GM19438 (cell line): ENCODE data around the gene LRP1.
A peak's percentile ranks its signal among the peaks of the same experiment; 100 is the strongest.

Experiments used
- ATAC-seq: cut with Tn5 transposase; IDR thresholded peaks from one replicate; pipeline ENCODE4 v1.9.1; 2021; ENCODE audit warnings: low read depth; ENCODE audit not compliant: unreplicated experiment

LRP1 gene

DNA sequence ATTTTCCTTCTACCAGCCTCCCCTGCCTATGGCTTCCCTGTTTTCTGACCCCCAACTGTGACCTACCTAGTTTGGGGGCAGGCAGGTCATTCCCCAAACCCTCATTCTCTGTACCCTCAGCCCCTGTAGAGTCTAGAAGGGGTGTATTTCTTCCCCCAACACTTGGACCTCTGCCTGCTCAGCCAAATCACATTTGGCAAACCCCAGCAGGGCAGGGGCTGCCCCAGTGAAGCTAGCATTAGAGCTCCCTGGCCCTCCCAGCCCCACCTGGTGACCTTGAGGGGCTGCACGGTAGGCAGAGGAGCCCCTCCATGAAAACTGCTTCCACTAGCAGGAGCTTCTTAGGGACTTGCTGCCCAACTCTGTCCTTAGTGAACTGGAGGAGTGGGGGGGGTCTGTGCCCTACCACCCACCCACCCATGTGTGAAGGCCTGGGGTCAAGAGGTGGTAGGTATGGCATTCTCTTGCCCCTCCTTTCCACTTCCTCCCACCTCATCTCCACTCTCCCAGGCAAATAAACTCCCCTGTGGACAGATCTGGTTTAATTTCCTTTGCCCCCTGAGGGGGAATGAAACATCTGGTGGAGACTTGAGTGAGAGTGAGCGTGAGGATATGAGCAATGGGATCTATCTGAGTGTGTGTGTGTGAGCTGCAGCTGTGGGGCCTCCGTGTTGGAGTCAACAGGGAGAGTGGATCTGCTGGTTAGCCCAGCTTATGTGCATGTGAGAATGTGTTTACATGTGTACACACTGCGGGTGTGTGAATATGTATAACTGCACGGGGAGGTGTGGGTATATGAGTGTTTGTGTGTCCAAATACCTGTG, 90.0 kb downstream of the LRP1 start:
- ATAC-seq: no peak

DNA sequence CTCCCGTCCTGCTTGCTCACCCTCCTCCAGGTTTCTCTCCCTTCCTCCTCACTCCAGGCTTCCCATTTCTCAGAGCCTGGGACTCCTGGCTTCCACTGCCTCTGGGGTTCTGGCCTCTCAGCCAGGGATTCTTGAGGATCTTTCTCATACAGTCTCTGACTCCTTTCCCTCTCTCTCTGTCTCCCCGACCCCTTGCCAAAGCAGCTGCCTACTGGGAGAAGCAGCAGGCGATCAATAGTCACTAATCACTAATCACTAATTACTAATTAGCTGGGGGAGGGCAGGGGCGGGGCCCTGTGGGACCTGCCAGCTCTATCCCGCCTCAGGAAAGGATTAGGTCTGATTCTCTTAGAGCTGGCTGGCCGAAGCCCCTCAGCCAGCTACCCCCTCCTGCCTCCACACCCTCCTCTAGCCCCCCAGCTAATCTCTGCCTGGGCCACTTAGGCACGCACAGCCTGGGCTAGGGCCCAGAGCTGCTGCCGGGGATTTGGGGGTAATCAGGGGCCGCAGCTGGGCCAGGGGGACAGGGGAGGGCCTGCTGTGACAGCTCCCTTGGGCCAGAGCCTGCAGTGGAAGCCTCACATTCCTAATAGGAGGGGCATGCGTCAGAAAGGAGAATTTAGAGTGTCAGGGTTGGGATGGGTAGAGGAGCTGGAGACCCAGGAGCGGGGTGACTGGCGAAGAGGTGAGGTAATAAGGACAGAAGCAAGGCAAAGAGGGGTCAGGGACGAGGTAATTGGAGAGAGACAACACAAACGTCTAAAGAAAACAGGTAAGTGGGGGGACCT, 91.1 kb downstream of the LRP1 start:
- no peak for ATAC-seq

DNA sequence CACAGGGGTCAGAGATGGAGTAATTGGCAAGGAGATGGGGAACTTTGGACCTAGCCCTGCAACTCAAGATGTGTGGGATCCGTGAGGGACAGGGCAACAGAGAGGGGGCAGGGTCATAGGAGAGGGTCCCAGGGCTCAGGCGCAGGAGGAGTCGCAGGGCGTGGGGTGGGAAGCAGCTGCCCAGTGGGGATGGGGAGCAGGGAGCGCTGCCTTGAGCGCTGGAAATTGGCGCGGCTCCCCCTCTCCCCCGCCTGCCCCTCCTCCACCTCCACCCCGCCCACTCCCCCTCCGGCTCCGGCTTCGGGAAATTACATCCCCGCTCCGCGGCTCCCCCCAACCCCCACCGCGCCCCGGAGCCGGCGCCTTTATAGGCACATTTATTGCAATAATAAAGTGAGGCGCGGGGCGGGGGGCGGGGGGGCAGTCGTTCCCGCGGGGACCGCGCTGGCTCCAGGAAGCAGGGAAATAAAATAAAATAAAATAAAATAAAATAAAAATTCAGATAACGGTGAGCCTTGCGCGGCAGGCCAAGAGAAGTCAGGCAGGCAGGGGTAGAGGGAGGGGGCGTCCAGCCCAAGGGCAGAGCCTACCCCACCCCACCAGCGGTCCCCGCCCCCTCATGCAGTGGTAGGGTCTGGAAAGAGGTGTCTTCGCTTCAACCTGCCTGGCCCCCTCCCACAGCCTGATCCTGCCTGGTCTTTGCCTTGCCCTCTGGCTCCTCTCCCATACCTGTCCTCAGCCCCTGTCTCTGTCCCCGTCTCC, 91.9 kb downstream of the LRP1 start:
- ATAC-seq: no peak

DNA sequence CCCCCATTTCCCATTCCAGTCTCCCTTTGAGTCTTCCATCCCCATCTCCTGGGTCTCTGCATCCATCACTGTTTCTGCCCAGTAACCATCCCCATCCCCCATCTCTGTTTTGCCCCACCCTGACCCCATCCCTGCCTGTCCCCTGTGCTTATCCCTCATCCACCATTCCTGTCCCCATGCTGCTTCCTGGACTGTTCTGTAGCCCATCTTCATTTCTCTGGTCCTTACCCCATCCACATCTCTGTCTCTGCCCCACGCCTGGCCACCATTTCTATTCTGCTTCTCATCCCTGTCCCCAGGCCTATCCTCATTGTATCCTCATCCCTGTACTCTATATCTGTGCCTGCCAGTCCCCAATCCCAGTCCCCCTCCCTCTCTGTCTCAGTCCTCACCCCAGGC, 92.5 kb downstream of the LRP1 start:
- no peak for ATAC-seq

DNA sequence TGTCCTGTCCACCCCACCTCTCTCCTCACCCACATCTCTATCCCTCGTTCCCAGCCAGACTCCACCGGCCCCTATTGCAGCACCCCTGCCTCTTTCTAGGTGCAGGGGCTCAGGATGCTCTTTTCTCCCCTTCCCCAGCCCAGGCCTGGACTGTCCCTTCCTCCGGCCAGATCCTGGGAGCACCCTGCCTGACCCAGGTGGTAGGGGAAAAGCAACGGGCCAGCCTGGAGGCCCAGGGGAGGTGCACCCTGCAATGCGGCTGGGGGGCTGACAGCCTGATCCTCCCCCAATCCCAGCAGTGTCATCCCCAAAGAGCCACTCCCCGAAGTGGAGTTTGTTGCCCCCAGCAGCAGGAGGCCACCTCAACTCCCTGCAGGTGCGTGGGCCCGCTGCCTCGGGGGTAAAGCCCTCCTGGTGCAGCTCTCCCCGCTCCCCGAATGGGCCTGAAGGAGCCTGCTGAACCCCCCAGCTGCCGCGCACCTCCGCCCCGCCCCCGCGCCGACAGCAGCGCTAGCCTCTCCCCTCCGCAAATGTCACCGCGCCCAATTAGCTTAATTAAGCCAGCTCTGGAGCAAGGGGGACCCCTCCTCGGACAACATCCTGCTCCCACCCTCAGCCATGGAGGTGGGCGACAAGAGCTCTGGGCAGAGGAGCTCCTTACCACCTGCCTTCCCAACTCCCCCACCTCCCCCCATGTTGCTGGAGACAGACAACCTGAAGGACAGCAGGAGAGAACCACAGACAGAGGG, 93.1 kb downstream of the LRP1 start:
- ATAC-seq: no peak

DNA sequence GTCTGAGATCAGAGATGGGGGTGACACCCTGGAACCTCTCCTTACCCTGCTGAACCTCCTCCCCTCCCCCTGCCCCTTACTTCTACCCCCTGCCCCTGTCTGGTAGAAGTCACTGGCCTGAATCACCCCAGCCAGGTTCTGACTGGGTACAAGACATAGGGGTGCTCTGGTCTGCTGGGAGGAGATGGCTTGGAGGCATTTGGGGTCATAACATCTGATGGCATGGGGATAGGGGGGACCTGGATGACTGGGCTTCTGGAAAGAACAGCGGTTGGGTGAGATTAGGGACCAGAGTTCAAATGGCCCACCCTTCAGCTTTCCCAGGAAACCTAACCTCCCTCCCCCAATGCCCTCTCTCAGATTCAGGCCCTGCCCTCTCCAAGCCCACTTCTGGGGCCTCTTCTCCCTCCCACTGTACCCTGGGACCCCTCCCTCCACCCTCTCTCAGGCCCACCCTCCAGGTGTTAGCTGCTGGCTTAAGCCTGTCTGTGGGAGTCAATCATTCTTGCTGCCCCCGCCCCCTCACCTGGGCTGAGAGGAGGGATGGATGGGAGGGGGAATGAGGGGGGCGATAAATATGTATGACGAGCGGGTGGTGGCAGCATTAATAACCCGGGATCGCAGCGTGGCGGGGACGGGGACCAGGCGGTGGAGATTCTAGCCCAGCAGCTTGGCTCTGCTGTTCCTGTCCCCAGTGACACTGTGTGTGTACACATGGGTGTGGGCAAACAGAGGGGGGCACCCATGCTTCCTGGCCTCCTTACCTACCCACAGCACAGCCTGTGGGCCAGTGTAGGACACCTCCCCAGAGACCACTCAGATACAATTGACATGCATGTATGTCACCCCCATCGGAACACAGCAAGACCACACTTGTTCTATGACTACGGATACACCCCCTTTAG, 94.3 kb downstream of the LRP1 start:
- ATAC-seq: no peak

DNA sequence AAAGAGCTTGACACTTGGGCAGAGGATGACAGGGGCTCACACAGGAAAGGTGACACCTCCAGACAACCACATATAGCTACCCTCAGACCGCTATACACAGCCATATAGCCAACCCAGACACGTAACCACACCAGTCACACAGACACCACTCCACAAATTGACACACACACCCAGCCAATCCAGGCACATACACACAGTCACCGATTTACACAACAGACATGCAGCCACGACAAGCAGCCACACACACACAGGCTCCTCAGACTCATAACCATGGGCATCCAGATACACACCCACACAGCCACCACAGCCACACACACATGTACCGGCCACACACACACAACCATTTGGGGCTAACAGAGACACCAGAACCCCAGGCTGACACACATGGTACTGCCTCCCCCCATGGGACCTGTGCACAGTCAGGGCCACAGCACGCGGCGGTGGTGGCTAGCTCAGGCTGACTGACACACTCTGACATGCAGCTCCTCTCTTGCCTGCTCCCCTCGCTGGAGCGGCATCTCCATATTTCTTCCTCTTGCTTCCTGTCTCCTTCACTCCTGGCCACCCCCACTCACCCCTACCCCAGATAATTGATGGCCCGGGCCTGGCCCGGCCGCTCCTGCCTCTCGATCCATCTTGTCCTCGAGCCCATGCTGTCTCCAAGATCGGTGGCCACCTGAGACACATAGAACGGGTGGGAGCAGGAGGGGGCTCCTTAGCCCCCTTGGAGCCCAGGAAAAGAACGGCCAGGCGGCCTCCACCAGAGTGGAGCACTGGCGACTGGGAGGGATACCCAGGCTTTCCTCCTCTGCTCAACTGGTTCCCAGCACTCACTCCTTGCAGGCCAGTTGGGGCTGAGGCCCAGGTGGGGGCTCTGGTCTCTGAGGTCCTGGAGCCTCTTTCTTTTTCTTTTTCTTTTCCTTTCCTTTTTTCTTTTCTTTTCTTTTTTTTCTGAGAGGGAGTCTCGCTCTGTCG, 95.2 kb downstream of the LRP1 start:
- no peak for ATAC-seq

DNA sequence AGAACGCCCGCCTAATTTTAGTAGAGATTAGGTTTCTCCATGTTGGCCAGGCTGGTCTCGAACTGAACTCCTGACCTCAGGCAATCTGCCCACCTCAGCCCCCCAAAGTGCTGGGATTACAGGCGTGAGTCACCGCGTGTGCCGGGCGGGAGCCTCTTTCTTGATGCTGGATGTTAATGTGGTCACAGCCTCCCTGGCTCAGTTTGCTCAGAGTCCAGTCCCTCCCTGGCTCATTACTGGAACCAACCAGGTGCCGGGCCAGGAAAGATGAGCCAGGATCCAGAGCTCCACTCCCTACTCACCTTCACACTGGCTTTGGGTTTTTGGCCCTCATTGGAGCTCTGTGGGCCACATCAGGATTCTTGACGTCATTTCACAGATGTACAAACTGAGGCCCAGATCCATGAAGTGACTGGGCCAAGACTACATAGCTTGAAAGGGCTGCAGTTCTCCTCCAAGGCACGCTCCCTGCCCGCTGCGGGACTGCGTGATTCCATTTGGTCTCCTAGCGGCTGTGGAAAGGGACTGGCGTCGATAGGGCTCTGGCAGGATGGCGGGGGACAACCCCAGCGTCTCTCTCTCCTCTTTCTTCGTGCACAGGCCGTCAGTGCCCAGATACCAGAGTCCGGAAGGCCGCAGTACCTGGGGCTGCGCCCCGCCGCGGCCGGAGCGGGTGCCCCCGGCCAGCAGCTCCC, 96.1 kb downstream of the LRP1 start:
- no peak for ATAC-seq

DNA sequence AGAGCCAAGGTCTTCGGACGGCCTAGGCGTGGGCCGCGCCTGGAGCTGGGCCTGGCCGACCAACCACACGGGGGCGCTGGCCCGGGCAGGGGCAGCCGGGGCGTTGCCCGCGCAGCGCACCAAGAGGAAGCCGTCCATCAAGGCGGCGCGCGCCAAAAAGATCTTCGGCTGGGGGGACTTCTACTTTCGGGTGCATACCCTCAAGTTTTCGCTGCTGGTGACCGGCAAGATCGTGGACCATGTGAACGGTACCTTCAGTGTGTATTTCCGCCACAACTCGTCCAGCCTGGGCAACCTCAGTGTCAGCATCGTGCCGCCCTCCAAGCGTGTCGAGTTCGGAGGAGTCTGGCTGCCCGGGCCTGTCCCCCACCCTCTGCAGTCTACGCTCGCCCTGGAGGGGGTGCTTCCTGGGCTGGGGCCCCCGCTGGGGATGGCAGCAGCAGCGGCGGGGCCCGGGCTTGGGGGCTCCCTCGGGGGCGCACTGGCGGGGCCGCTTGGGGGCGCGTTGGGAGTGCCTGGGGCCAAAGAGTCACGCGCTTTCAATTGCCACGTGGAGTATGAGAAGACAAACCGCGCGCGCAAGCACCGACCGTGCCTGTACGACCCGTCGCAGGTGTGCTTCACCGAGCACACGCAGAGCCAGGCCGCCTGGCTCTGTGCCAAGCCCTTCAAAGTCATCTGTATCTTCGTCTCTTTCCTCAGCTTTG, 96.8 kb downstream of the LRP1 start:
- ATAC-seq: no peak

DNA sequence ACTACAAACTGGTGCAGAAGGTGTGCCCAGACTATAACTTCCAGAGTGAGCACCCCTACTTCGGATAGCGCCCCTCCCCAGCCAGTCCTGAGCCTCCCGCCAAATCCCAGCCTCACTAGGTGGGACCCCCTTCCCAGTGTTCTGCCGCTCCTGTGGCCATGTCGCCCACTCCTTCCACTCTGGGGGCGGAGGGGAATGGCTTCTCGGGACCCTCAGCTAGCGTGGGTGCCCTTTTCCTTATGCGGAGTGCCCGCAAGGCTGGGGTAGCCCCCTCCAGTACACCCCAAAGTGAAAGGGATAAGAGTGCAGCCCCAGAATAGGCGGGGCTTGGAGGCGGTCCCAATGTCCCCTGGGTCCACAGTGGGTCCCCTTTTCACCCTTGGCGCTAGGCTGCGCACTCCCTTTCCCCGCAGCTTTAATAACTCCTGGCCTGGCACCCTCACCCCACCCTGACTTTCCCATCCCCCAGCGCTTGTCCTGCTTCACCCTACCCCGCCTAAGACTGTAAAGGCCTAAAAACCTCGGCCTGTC, 97.5 kb downstream of the LRP1 start:
- ATAC-seq: no peak

DNA sequence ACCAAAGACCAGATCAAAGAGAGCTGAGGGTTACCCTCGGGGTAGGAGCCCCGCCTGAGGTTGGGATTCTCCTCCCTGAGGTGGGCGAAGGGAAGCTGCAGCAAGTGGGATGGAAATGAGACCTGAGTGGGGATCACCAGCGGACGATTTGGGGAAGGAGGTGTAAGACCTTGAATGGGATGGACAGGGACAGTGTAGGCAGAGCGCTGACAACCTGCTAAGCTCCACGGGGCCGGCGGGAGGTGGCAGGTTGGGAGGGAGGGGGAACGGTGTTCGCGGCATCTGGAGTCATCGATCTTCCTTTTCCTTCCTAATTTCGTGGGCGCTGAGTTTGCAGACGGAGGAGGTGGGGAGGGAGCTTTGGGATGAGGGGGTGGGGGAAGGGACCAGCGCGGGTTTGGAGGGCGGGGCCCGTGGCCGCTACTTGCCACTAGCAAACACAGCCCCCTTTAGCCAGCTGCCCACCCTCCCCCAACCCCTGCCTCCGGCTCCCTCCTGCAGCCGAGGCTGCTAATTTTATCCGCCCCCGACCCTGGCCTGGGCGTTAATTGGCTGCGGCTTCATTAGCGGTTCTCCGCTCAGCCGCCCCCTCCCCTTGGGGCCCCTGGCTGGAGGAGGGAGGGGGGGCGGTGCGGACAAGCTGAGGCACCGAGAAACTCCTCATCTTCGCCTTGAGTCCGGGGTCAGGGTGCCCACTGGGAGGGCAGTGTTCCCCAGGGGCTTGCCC, 98.5 kb downstream of the LRP1 start:
- ATAC-seq: no peak

DNA sequence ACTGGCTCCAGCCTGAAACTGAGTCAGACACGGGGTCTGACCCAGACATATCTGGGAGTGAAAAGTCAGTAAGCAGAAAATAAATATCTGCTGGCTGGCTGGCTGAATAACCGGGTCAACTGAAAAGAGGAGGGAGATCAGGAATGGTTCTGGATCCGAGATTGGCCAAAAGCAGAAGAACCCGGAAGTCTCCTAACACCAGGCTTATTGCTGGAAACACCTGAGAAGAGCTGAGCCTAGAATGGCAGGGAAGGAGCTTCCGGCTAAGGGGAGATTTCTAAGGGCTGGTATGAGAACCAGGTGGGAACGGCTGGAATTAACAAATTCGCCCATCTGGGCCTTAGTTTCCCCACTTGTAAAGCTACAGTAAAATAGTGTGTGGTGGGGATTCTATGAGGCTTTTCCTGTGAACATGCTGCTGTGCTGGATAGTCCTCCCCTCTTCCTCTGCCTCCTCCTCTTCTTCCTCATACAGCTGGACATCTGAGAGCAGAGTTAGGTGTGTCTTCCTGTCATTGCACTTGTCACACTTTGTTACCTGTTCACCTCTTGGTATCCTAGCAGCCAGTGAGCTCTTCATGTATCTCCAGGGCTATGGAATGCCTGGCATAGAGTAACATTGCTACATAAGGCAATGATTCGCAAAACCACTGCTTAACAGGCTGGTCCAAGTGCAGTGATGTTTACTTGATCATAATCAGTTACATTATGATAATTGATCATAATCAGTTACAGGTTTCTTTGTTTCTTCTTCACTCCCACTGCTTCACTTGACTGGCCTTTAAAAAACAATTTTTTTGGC, 99.2 kb downstream of the LRP1 start:
- ATAC-seq: no peak

DNA sequence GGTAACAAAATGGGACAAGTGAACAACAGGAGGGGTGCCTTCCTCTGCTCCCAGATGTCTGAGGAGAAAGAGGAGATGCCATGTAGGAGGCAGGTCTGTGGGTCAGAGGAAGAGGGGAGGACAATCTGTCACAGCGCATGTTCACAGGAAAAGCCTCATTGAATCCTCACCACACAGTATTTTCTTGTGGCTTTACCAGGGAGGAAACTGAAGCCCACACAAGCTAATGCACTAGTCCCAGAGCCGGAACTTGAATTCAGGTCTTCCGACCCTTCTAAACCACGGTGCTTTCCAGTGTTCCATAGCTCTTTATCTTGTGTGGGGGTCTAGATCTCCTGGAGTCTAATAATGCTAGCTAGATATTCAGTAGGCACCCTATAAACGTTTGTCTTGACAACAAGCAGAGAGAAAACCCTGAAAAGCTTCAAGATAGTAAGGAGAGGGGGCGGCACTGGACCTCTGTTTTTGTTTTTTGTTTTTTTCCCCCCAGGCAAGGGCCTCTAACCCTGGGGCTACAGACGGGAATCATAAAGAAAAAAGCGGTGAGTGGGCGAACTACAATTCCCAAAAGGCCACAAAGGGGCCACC, 100.9 kb downstream of the LRP1 start:
- ATAC-seq: peak; percentile 12

DNA sequence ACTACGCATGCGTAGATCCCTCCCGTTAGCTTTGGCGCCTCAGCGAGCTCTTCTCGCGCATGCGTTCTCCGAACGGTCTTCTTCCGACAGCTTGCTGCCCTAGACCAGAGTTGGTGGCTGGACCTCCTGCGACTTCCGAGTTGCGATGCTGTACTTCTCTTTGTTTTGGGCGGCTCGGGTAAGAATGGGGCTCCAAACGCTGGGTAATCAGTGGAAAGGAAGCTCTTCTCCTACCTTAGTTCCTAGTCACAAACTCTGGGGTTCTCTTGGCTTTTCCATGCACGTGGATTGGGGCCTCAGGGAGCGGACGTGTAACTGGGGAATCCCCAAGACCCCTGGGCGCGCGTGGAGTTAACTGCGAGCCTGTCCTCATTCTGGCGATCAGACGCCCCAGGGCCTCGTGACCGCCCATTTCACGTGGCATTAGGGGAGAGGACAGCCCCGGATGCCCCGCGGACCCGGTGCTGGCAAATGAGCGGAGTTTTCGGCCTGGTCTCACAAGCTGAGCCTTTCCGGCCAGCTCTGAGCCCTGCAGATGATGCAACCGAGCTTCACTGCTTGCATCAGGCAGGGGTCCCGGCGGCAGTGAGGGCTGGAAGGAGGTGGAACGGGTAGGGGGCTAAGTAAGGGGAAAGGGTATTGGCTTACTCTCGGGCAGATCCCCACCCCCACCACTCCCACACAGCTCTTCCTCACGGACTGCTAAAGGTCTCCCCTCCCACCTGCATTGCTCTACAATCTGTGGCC, 101.5 kb downstream of the LRP1 start, which contains the start of gene SHMT2:
Gene SHMT2, plus strand, starts transcription at position 78 of the 747 bp plus-strand sequence. Its CDS starts 68 bp downstream, at position 146.
- ATAC-seq: peak; percentile 51
